ENCODE results near the gene ITGAD.

ITGAD gene

DNA sequence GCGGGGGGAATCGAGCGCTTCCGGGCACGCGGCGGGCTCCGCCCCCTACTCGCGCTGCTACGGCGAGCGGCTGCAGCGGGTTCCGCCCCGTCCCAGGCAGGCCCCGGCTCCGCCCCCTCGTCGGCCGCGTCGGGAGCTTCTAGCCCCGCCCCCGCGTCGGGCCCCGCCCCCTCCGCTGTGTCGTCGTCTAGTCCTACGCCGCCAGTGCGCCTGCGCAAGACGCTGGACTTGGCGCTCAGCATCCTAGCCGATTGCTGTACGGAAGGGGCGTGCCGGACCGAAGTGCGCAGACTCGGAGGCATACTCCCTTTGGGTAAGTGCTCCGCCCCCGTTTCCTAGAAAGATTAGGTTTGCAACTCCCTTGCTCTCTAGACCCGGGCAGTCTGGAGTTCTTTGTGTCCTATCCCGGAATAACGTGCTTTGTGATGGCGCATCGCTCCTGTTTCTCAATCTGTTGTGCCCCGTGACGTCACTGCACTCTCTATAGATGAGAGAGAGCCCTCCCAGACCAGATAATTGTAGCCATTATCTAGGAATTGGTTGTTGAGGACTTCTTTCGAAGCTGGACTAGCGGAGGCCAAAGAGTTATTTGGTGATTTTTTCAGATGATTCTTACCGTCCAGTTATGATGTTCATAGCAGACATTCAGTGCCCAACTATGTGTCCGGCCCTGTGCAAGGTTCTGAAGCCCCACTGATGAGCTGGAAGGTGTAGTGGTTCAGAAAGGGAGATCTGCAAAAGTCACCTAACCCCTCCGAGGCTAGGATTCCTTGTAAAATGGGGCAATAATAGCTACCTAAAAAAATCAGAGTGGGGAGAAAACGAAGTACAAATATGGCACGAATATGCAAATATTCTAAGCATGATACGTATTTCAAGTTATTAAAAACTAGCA lies 66.8 kb downstream of the ITGAD start:
- DNase-seq (ENCODE audit: low read depth): peak; percentile 99

GRCh38 chr16:31460582-31461002 lies 67.5 kb downstream of the ITGAD start:
- peak; percentile 72 for DNase-seq (ENCODE audit: low read depth)

DNA sequence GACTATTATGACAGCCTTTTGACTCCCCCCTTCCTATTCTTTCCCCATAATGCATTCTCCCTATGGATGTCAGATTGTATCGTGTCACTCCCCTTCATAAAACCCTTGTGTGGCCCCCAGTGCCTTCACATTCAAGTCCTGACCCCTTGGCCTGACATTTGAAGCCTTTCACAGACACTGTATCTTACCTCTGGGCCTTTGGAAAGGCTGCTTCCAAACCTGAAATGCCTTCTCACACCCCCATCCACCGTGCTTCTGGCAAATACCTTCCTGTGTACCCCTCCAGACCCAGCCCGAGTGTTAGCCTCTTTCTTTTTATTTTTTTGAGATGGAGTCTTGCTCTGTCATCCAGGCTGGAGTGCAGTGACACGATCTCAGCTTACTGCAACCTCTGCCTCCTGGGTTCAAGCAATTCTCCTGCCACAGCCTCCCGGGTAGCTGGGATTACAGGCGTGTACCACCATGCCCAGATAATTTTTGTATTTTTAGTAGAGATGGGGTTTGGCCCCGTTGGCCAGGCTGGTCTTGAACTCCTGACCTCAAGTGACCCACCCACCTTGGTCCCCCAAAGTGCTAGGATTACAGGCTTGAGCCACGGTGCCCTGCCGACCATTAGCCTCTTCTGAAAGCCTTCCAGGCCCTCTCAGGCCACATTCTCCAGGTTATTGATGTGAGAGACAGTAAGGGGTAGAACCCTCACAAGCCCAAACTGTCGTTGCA lies 68.2 kb downstream of the ITGAD start:
- DNase-seq (ENCODE audit: low read depth): no peak

- DNase-seq (ENCODE audit: low read depth): no peak
These were observed 69.0 kb downstream of the ITGAD start for GRCh38 chr16:31461921-31462804.

DNA sequence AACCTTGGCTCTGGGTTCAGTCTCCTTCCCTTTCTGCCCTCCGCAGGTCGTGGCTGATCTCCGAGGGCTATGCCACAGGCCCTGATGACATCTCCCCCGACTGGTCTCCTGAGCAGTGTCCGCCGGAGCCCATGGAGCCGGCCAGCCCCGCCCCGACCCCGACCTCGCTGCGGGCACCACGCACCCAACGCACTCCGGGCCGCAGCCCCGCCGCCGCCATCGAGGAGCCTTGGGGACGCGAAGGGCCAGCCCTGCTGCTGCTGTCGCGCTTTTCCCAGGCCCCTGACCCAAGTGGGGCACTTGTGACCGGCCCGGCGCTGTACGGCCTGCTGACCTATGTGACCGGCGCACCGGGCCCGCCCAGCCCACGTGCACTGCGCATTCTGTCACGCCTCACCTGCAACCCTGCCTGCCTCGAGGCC lies 71.2 kb downstream of the ITGAD start:
- no peak for DNase-seq (ENCODE audit: low read depth)

- no peak for DNase-seq (ENCODE audit: low read depth)
These were observed 71.7 kb downstream of the ITGAD start for GRCh38 chr16:31464781-31465260.

GRCh38 chr16:31465788-31466370 lies 72.7 kb downstream of the ITGAD start:
- no peak for DNase-seq (ENCODE audit: low read depth)

DNA sequence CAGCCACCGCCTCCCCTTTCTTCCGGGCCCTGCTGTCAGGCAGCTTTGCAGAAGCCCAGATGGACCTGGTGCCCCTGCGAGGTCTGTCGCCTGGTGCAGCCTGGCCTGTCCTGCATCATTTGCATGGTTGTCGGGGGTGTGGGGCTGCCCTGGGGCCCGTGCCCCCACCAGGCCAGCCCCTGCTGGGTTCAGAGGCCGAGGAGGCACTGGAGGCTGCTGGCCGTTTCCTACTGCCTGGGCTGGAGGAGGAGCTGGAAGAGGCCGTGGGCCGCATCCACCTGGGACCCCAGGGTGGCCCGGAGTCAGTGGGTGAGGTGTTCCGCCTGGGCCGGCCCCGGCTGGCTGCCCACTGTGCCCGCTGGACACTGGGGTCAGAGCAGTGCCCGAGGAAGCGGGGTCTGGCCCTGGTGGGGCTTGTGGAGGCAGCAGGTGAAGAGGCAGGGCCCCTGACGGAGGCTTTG lies 73.3 kb downstream of the ITGAD start:
- no peak for DNase-seq (ENCODE audit: low read depth)

DNA sequence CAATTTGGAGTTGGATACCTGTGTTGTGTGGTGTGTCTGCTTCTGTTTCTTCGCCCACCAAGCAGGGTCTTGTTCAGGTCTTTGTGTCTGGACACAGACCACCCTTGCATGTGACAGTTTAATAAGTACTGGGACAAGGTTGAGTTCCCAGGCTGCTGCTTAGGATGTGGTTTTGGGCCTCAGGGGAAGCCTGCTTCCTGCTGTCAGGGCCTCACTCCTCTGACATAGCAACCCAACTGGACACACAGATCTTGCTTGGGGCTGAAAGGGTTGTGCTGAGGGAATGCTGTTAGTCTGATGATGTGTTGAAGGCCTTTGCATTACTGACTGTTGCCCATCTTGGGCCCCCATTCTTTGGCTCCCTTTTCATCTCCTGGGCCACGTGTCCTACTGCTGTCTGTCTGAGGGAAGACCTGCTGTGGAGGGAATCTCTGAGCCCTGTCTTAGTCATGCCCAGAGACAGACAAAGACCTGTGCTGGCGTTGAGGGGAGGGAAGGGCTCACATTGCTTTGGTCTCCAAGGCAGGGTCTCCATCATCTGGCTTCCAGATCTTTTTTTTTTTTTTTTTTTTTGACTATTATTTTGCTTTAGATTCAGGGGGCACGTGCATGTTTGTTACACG lies 74.1 kb downstream of the ITGAD start:
- peak; percentile 40 for DNase-seq (ENCODE audit: low read depth)

- no peak for DNase-seq (ENCODE audit: low read depth)
These were observed 74.7 kb downstream of the ITGAD start for GRCh38 chr16:31467858-31468257.

GRCh38 chr16:31470615-31471014 lies 77.5 kb downstream of the ITGAD start:
- no peak for DNase-seq (ENCODE audit: low read depth)

- DNase-seq (ENCODE audit: low read depth): peak; percentile 27
These were observed 78.2 kb downstream of the ITGAD start for GRCh38 chr16:31471241-31471874.

DNA sequence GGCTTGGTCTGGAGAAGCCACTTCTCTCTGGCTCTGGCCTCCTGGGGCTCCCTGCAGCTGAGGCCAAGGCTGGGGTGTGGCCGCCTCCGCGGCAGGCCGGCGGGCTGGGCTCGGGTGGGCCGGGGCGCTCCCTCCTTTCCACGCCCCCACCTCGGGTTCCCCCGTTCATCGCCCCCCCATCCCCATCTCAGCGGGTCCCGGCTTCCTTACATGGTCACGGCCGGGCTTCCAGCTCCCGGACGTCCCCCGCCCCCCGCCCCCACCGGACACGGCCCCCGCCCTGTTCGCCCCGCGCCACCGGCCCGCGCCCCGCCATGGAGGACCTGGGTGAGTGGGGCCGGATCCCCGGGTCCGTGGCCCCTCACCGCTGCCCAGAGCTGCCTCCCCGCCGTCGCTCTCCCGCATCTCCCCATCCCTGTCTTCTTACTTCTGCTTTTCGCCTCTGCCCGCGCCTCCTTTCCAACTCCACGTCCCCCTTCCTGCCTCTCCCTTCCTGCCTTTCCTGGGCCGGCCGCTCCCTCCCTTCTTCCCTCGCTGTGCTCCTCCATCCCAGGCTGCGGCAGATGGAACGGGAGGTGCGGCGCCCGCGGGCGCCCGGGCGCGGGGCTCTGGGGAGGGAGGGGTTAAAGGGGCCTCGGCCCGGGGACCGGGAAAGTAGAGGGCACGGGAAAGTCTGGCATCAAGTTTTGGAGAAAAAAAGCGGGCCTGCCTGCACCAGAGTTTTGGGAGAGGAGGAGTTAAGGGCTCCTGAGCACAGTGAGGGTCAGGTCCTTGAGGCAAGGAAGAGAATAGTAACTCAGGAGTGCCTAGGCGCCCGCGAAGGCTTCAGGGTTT lies 79.0 kb downstream of the ITGAD start, which contains the start of gene TGFB1I1:
TSS of gene TGFB1I1 (plus strand) at position 278 of the 834 bp plus-strand sequence. CDS start at position 315, 37 bp downstream.
- DNase-seq (ENCODE audit: low read depth): peak; percentile 74

DNA sequence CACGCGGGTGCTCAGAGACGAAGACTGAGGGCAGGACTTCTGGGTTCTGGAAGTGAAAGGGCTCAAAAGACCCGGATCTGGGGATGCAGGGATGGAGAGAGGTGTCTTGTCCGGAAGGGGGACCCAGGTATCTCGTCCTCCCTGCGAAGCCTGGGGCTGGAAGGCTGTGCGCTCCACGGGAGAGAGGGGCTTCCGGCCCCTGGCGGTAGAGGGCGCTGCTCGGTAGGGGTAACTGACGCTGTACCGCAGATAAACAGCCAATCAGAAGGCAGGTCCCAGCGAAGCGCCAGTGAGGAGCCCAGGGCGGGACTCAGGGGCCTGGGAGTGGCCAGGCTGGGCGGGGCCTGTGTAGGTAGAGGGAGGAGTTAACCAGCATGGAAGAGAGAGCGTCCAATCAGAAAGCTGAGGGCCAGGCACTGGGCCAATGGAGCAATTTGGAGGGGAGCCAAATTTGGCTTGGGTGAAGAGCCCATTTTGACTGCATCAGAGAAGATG lies 79.6 kb downstream of the ITGAD start:
- peak; percentile 86 for DNase-seq (ENCODE audit: low read depth)

GRCh38 chr16:31473264-31473984 lies 80.3 kb downstream of the ITGAD start:
- DNase-seq (ENCODE audit: low read depth): no peak

GRCh38 chr16:31474173-31474714 lies 81.1 kb downstream of the ITGAD start:
- peak; percentile 78 for DNase-seq (ENCODE audit: low read depth)

- no peak for DNase-seq (ENCODE audit: low read depth)
These were observed 81.9 kb downstream of the ITGAD start for GRCh38 chr16:31474773-31475738.

All from ELR (cell line).